Endometrium (tissue), 2 donors: ENCODE data around the gene STEAP1B.
A peak's percentile ranks its signal among the peaks of the same experiment; 100 is the strongest.
"Not testable (repeated sequence)": the region's sequence is repeated elsewhere in the genome, so short reads cannot be mapped to it uniquely, and the experiment has no call there.

Experiments
- FAIRE-seq: peaks from 2 replicates; lab custom pipeline; 2012; peaks lifted over from hg19 to GRCh38; lab: Jason Lieb, UNC
- donor health status: control.
- donor health status: control.

The STEAP1B gene

DNA sequence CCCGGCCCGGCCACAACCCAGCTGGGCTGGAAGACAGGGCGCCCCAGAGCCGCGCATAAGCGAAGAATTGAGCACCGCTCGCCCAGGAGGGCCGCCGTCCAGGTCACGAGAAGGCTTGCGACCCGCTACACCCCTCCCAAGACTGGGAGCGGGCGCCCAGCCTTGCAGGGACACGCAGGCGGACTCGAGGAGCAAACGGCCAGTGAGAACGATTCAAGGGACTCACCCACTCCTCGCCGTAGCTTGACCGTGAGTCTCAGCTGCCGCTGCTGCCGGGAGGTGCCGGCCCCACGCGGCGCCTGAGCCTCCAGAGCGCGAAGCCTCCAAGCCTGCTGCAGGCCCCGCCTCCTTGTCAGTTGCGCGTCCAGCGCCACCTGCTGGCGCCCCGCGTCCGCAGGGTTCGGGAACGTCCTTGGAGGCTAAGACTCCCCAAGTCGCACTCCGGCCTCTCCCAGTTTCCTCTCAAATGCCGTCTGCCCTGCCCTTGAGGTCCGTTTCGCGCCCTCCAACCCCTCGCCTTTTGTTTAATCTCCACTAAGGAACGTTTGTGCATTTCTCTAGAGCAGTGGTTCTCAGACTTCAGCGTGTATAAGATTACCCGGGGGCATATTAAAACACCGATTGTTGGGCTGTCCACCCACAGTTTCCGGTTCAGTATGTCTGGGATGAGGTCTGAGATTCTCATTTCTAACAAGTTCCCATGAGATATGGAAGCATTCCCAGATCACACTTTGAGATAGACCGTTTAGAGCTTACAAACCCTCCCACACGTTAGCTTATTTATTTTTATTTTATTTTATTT, at the start of gene STEAP1B:
STEAP1B (minus strand) TSS at position 301 of the 802 bp plus-strand sequence. CDS start 5,333 bp downstream, outside the sequence.
- not testable (repeated sequence) for FAIRE-seq

DNA sequence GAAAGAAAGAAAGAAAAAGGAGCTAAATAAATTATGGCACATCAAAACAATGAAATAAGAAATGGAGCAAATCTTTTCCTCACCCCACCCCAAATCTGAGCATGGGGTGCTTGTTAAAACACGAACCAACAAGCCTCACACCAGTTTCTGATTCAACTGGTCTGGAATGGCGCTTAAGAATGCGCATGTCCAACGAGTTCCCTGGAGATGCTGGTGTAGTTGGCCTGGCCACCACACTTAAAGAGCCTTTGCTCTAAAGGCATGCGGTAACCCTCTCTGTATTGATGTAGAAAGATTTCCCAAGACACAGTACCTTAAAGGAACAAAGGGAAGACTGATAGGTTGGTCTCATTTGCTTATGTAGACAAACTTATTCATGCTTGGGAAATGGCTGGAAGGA, 49.1 kb upstream of the STEAP1B start:
- FAIRE-seq, result no peak

- no peak for FAIRE-seq
These were observed 48.3 kb upstream of the STEAP1B start for GRCh38 chr7:22548313-22548712.

DNA sequence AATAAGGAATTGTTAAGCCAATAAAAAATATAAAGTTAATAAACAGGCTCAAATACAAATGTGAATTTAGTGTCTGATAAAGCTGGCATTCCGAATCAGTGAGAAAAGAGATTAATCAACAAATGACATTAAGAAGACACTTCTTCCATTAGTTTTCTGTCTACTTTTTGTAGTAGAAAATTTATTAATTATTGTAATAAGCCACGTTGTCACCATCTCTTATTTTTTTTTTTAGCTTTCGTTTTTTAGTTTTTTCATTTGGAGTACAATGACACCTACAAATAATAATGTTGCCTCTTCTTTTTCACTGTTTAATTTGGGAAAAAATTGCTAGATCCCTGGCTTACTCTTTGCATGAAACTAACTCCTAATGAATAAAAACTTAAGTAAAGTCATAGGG, 46.8 kb upstream of the STEAP1B start:
- peak; percentile 12 for FAIRE-seq

GRCh38 chr7:22545529-22545928, 45.5 kb upstream of the STEAP1B start:
- FAIRE-seq, result no peak

DNA sequence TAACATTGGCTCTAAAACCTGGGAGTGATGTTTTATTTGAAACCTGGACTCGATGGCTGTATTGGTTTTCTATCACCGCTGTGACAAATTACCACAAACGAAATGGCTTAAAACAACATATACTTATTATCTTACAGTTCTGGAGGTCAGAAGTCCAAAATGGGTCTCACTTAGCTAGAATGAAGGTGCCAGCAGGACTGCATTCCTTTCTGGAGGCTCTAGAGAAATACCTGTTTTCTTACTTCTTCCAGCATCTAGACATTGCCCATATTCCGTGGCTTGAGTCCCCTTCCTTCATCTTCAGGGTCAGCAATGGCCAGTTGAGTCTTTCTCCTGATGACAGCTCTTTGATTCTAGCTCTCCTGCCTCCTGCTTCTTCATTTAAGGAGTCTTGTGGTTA, 44.3 kb upstream of the STEAP1B start:
- no peak for FAIRE-seq

DNA sequence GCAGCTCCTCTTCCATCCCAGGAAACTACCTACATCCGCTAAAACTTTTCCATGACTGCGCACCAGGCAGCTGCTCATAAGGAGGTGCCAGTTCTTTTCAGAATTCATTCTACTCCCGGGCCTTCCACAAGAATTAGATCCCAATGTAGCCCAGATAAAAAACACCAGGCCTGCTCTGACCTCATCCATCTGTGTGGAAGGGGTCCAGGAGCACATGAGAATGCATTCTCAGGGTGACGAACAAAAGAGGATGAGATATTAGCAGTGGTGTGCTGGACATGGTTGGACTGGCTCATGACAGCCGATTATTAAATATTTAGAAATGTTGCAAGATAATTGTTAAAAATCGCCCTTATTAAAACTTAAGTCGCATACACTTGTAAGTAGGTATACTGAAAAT, 43.2 kb upstream of the STEAP1B start:
- FAIRE-seq, result no peak

DNA sequence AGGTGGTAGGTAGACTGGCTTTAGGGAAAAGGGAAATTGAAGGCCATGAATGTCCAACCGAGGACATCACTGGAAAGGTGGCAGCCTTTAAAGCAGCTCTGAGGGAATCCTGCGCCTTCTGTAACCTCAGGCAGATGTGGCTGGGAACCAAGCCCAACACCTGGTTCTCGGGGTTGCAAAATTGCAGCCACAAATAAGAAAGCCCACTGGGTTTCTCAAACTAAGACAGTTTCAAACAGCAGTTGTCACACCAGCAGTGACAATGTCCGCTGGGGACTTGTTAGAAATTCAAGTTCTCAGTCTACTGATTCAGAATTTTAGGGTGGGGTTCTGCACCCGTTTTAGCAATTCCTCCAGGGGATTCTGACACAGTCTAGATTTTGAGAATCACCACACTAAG, 42.7 kb upstream of the STEAP1B start:
- FAIRE-seq, result no peak

- FAIRE-seq, result no peak
These were observed 42.3 kb upstream of the STEAP1B start for GRCh38 chr7:22542254-22542653.

DNA sequence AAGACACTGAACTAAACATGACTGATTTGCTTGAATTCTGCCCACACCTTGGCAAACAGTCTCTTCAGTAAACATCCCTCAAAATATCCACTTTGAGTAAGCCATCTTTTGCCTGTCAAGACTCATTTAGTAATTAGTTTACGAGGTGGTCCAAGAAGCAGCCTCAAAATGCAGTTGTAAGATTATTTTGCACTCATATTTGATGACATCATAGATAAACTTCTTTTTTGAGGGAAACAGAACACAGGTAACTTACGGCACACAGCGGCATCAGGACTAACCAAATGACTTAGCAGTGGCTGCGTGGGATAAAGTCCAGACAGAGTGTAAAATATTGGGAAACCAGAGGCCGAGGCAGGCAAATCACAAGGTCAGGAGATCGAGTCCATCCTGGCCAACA, 41.8 kb upstream of the STEAP1B start:
- FAIRE-seq, result no peak

GRCh38 chr7:22528537-22528936, 28.5 kb upstream of the STEAP1B start:
- FAIRE-seq, result not testable (repeated sequence)

GRCh38 chr7:22524353-22524947, 24.5 kb upstream of the STEAP1B start:
- not testable (repeated sequence) for FAIRE-seq

GRCh38 chr7:22523478-22524352, 23.7 kb upstream of the STEAP1B start:
- FAIRE-seq, result not testable (repeated sequence)

- not testable (repeated sequence) for FAIRE-seq
These were observed 19.6 kb upstream of the STEAP1B start for GRCh38 chr7:22519560-22519959.

GRCh38 chr7:22516950-22517349, 17.0 kb upstream of the STEAP1B start:
- FAIRE-seq, result not testable (repeated sequence)

DNA sequence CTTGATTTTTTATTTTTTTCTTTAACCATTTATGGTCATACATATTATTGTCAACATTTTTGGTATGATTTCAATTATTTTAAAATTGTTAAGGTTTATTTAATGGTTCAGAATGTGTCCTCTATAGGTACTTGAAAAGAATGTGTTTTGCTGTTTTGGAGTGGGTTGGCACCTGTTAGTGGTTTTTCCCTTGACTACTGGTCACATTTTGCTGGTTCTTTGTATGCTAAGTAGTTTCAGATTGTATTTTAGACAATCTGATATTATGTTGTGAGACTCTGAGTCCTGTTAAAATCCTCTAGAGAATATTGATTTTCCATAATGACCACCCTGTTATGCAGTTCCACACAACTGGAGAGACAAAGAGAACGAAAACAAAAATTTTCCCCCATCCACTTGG, 15.0 kb upstream of the STEAP1B start:
- FAIRE-seq, result not testable (repeated sequence)

DNA sequence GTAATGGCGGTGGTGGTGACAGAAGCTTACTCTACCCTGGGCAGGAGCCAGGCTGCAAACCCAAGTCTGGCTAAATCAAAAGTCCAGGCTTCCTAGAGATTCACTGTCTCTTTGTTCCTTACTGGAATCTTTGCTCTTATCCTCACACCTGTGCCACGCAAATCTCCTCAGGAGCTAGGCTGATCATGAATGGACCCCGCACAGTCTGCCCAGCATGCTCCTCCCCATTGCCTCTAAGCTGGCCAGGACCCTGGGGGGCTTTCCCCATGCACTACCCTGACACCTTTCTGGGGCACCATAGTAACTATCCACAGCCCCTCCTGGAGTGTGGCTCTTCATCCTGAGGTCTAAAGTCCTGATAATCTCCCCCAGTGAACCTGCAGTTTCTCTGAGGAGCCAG, 7.3 kb upstream of the STEAP1B start:
- not testable (repeated sequence) for FAIRE-seq

DNA sequence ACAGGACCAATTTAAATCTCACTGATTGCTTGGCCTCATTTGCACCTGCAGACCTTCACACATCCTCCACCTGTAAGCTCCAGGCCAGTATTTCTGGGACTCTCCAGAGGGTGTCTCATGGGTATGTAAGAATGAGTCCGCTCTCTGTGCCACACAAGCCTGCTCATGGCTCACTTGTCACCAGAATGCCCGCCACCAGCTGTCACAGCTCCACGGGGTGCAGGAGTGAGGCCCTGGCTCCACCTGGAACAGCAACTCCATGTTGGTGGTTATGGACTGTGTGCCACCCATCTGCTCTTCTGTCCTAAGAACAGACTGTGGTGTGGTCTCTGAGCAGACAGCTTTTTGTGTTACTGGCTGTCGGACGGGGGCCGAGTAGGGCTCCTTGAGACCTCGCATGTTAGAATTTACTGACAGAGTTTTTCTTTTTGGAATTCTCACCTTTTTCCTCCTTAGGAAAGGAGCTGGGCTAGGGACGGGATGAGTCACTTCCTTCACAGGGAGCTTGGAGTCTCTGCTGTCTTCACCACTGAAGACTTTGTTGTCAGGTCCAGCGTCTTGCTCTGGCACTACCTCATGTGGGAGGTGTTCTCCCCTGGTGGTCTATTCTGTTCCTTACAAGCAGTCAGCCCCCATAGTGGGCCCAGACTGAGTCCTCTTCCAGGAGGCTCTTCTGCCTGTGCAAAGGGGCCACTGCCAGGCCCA, 6.5 kb upstream of the STEAP1B start:
- FAIRE-seq, result not testable (repeated sequence)

DNA sequence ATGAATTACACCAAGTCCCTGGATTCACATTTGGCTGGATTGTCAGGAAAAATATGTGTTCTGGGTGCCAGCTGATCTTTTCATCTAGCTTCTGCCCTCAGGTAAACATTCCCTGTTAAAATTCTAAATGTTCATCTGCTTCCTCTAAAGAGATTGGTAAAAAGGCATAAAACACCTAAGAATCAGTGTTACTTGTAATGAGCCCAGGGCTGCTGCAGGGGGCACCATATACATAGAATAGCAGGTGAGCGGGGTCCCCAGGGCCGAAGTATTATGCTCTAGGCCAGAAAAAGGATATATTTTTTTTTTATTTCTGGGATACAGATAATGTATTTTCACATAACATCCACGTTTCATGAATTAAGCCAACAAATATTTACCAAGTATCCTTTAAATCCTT, 4.5 kb upstream of the STEAP1B start:
- FAIRE-seq, result not testable (repeated sequence)

DNA sequence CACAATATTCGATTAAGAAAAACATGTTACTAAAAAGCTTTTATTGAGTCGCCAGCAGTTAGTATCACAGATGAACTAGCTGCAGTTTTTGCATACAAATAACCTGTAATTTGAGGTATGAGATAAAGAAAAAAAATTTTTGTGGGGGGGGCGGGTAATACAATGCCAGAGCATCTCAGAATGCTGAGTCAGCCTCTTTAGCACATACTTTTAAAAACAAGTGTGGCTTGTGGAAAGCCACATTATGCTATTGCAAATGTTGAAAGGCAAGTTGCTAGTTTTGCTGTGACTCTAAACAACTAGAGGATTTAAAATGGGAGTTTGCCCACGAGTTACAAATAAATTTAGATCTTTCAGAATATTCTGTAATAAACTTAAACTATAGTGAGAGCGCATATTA, 2.1 kb upstream of the STEAP1B start:
- not testable (repeated sequence) for FAIRE-seq

- FAIRE-seq, result peak; percentile 4
These were observed 1.3 kb upstream of the STEAP1B start for GRCh38 chr7:22501336-22501735.

DNA sequence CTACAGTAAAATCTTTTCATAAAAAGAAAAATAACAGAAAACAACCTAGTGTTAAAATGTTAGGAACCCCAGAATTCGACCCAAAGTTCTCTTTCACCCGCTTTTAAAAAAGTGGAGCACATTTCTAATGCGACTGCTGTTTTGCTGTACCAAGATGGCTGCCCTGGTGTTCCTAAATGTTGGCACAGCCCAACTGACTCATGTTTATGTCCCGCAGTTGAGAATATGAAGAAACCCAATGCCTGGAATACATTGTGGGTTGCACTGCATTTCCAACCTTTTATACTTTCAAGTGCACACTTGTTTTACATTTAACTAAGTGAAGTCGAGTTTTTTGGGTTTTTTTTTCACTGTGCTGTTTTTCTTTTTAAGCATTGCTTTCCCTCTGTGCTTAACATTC, 944 bp downstream of the STEAP1B start:
- FAIRE-seq, result no peak
